COLO829 (cell line): Measurements from ENCODE around the gene ANKRD44.

Experiments used
- DNase-seq: peaks from one replicate; pipeline ENCODE4 v3.0.0; 2012; ENCODE audit warnings: low spot score

The ANKRD44 gene

GRCh38 chr2:197286805-197287595, 23.6 kb downstream of the ANKRD44 start:
- DNase-seq = peak; percentile 56

DNA sequence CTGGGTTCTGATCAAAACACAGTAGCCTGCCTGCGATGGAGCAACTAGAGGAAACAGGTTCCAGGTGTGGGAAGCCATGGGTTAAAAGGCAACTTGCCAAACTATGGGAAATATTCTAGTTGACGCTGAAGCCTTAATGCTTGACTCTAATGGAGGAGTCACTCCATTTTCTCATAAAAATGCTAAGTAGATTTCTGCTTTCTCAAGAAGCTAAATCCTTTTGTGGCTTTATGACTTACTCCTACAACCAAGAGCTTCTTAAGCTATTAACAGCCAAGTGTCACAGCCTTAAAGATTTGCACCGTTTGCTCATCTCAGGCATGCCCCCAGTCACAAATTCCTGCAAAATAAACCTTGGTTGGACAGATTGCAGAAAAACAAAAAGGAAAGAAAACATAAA, 25.2 kb downstream of the ANKRD44 start:
- no peak for DNase-seq

- no peak for DNase-seq
These were observed 25.6 kb downstream of the ANKRD44 start for GRCh38 chr2:197284956-197285355.

DNA sequence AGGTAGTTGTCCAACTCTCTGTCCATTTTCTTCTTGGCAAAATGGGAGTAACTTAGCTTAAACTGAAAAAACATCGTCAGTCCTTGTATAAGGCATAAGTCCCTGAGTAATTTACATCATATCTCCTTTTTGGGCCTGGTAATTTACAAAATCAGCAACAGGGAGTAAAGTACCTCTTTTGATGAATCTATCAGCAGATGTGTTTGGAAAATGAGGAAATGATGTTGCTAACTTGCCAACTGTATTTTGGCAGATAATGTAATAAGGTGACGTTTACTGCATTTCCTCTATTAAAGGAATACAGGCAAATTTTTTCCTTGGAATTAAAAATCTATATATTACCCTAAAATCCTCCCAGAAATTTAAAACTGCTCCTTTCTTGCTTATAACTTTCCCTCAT, 29.2 kb downstream of the ANKRD44 start:
- no peak for DNase-seq

- DNase-seq = no peak
These were observed 30.4 kb downstream of the ANKRD44 start for GRCh38 chr2:197280015-197280702.

DNA sequence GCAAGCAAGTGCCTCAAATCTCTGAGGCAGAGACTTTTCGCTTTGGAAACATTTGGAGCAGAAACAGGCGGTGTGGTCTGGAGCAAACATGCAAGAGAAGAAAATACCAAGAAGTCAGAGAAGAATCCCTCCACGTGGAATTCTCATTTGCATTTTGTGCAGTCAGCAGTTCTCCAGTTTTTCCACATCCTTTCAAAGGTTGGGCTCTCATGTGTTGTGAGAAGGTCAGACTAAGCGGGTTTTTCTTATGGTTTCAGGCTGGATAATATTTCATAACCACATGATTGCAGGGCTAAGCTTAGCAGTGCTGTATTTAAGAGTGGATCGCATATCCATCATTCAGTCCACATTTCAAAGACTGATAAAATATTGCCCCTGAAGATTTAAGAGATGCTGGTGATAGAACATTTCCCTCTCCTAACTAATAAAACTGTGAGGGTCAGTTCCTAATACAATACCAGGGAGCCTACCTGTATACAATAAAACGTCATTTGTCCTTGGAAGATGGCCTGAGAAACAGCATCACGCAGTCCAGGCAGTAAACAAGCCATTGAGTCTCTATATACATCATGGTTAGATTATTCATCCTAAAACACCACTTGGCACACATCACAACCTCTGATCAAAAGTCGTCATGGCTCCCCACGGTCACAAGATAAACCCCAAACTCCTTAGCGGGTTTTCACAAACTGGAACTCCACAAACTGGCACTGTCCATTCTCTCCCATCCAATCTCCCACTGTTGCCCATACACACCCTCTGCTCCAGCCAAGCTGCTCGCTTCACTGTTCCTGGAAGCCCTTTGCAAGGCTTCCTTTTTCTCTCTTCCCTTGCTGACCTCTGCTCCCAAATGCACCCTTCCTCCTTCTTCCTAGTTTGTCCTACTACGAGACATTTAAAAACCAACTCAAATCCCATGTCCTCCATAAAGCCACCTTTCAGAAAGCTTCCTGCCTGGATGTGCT, 31.5 kb downstream of the ANKRD44 start:
- no peak for DNase-seq

DNA sequence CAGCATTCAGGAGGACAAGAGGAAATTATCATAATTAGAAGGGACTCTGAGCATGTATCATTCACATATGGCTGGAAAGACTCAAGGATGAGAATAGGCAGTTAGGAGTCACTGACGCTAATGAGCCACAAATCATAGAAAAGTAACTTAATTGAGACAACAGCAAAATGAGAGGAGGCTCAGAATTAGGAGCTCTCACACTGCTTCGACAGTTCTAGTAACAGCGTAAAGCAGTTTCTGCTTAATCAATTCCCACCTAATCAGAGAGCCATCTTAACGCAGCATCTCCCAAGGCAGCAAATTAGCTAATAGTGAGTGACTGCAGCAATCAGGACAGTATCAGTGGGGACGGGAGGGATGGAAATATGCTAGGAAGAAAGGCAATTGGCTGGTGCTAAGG, 32.8 kb downstream of the ANKRD44 start:
- no peak for DNase-seq

DNA sequence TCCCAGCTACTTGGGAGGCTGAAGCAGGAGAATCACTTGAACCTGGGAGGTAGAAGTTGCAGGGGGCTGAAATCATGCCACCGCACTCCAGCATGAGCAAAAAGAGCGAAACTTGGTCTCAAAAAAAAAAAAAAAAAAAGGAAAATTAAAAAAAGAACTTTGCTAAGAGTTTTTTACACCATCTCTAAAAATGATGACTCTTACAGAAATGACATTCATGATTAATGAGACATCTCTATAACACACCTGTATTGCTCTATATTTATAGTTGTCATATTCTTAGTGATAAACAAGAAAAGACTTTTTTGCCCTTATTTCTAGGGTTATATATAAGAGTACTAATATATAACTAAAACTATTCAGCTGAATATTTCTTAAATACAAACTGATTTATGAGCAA, 34.4 kb downstream of the ANKRD44 start:
- DNase-seq = no peak

GRCh38 chr2:197274937-197275336, 35.6 kb downstream of the ANKRD44 start:
- DNase-seq = no peak

DNA sequence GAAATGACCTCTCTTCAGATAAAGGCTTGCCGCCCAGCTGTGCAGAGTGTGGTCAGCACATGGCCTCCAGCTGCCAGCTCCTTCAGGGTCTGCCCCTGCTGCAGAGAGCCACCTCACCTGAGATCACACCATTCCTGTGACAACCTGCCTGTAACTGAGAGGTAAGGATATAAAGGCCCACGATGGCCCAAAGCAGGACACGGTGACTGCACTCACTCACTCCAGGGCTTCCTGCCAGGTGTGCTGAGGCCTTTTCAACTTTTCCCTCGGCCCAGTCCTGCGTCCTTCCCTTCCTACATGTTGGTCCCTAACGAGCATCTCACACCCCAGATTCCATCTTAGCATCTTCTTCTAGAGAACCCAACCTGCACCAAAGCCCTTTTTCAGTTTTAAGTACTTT, 36.2 kb downstream of the ANKRD44 start:
- no peak for DNase-seq

DNA sequence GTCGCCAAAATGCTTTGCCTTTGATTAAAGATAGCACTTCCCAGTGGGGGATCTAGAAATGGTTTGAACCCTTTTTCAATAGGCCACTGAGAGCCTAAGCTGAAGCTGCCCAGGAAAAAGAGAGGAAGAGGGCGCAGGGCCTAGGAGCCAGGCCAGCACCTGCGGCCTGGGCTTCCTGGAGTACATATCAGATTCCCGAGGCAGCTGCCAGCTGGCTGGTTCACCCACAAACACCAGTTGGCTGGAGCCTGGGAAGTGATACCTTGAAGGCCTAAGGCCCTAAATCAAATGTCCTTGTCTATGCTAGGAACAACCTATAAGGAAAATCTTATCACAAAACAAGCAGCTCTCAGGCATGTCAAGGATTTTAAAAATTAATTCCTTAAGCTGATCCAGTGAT, 37.1 kb downstream of the ANKRD44 start:
- DNase-seq = no peak

DNA sequence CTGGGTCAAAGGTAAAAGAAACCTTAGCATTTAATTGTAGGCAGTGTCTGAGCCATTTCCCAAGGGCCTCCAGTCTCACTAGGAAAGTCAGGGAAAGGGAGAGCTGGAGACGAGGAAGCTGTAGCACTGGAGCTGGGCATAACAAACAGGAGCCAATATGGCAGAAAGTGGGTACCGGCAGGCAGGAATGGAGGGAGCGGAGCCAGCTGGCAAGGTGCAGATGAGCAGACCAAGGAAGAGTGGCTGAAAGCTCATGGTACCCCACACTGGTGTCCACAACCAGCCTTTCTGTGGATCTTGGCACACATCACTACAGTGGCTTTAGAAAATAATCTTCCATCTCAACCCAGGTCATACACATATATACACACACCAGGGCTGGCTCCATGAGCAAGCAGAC, 40.0 kb downstream of the ANKRD44 start:
- DNase-seq = no peak

DNA sequence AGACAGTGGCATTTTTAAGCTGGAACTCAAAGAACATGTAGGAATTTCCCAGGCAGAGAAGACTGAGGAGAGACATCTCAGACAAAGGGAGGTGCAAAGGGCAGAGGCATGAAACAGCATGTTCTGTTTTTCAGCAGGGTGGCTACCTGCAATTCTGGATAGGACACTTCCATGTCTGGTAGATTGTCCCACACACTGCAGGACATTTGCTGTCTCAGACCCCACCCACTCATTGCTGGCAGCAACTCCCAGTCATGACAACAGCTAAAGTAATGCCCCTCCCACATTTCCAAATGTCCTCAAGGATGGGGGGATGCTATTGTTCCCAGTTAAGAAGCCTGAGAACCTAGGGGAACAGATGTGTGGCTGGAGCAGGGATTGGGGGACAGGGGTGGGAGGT, 40.8 kb downstream of the ANKRD44 start:
- DNase-seq = no peak

DNA sequence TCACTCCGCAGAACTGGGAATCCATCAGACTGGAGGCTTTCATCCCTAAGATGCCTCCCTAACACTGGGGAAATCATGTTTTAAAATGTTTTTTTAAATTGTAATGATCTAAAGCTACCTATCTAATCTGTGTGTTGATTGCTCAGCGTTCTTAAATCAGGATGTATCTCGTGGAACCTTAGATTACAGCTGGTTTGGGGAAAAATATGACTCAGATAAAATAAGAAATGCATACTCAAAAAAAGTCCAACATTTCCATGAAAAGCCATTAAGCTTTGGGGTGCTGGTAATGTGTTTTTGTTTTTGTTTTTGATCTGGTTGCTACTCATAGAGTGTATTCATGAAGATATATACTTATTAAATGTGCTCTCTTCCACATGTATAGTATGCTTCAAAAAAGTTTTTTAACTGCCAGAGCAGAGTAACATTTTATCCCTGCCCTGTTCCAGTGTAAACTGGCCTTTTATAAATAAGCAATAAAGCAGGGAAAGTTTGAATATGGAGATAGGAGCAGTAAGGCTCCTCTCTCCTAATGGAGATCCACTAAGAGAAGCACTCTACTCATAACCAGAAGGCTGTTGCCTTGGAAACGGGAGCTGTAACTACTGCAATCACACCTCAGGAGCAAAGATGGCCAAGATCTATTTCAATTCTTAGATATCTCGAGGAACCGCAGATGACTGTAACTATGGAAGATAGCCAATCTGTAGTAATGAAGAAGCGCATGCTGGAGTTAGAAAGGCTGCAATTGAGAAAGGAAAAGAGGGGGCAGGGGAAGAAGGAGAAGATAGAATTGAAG, 41.6 kb downstream of the ANKRD44 start:
- no peak for DNase-seq

- no peak for DNase-seq
These were observed 44.1 kb downstream of the ANKRD44 start for GRCh38 chr2:197266477-197266876.

GRCh38 chr2:197265924-197266323, 44.7 kb downstream of the ANKRD44 start:
- DNase-seq = no peak

DNA sequence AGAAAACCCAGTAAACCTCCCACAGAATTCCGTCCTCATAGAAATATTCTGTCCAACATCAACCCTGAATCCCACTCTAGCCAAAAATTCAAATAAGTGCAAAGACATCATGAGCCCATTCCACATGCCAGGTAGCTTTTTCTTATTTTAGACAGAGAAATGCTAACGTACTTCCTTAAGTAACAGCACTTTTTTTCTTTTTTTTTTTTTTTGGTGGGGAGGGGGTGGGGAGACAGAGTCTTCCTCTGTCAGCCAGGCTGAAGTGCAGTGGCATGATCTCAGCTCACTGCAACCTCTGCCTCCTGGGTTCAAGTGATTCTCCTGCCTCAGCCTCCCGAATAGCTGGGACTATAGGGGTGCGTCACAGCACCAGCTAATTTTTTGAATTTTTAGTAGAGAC, 45.5 kb downstream of the ANKRD44 start:
- no peak for DNase-seq

- no peak for DNase-seq
These were observed 46.2 kb downstream of the ANKRD44 start for GRCh38 chr2:197264332-197264731.

DNA sequence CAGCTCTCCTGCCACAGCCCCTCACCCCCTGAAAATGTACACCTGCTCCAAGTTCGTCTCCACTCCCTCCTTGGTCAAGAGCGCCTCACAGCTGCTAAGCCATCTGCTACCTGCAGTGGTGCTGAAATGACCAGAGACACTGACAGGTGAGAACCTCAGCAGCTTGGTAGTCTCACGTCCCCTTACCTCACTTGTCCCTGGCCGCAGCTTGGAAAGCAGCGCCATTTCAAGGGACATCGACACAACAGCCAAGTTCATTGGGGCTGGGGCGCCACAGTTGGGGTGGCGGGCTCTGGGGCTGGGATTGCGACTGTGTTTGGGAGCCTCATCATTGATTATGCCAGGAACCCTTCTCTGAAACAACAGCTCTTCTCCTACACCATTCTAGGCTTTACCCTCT, 47.5 kb downstream of the ANKRD44 start:
- DNase-seq = no peak

GRCh38 chr2:197261808-197262226, 48.8 kb downstream of the ANKRD44 start:
- no peak for DNase-seq

- no peak for DNase-seq
These were observed 51.0 kb downstream of the ANKRD44 start for GRCh38 chr2:197259470-197259999.
